K562 (cell line): ENCODE results near the gene NDUFS5. TPM values are rescaled to one million over a fixed set of nuclear protein-coding genes. Genes with fewer than 3 reads are reported as not detected.

Experiments
- ATAC-seq: fragments of 200-7000 bp; cut with Tn5 transposase; 3 replicates; pipeline ENCODE4 v1.9.1; 2020; ENCODE audit warnings: moderate library complexity
- BruUV-seq: library from RNA; stranded (reverse); fragments of 400-500 nt; replicated peaks from 2 replicates; lab custom pipeline; 2021; lab: Mats Ljungman, UMichigan
- CTCF ChIA-PET: fragments of 300-600 bp; formaldehyde crosslinking; extraction: SDS; loops from one replicate; lab custom pipeline; 2021; ENCODE audit warnings: low intra/inter-chr PET ratio; lab: Yijun Ruan, JAX
- POLR2A ChIA-PET: fragments of 300-600, 350-650 bp; sonication (Branson Sonifier 250); formaldehyde crosslinking; extraction: SDS; loops from one replicate; lab custom pipeline; 2021; ENCODE audit warnings: antibody characterized with exemption, inconsistent platforms; lab: Yijun Ruan, JAX
- DNase-seq, 4 experiments: peaks; one replicate each; pipeline versions ENCODE4 v3.0.0 to v3.0.0-alpha.2; 2011 to 2018; ENCODE audit warnings: low spot score in 3 of 4, mixed read lengths in 3 of 4; ENCODE audit errors: extremely low read depth in 1 of 4
- FAIRE-seq: peaks from 2 replicates; lab custom pipeline; 2011; peaks lifted over from hg19 to GRCh38; lab: Jason Lieb, UNC
- H2AFZ ChIP-seq: 2 replicates; pipeline ENCODE4 v1.6.0; 2011; ENCODE audit warnings: low read depth, low read length, control low read depth, inconsistent platforms
- H3K27ac ChIP-seq: fragments of 200-600 bp; 3 replicates; pipeline ENCODE4 v1.8.0; 2011; ENCODE audit warnings: low read depth, mild to moderate bottlenecking, control low read depth, inconsistent platforms, low read length, moderate library complexity, mixed read lengths; ENCODE audit errors: extremely low read depth
- H3K27me3 ChIP-seq, 2 experiments: fragments of 300-600 bp in 1 of 2; 2 replicates in 1 of 2; 3 replicates in 1 of 2; pipeline versions ENCODE4 v1.6.0 to v1.8.0; 2011; ENCODE audit warnings: inconsistent platforms in 2 of 2, low read length in 2 of 2, mild to moderate bottlenecking in 1 of 2, mixed read lengths in 1 of 2, moderate library complexity in 1 of 2; ENCODE audit not compliant: control insufficient read depth in 2 of 2, insufficient read depth in 2 of 2
- H3K36me3 ChIP-seq: fragments of 300-600 bp; 3 replicates; pipeline ENCODE4 v1.8.0; 2011; ENCODE audit warnings: mild to moderate bottlenecking, low read length, inconsistent platforms; ENCODE audit not compliant: control insufficient read depth, insufficient read depth
- H3K4me1 ChIP-seq, 2 experiments: fragments of 200-600 bp in 1 of 2; replicated peaks in 1 of 2; 2 replicates in 1 of 2; 3 replicates in 1 of 2; pipeline versions ENCODE4 v1.5.1 to v1.8.0; 2011; ENCODE audit warnings: inconsistent platforms in 2 of 2, low read length in 2 of 2, mild to moderate bottlenecking in 1 of 2, mixed read lengths in 1 of 2, moderate library complexity in 1 of 2; ENCODE audit not compliant: control insufficient read depth in 2 of 2, insufficient read depth in 2 of 2
- H3K4me2 ChIP-seq: 2 replicates; pipeline ENCODE4 v1.6.1; 2011; ENCODE audit warnings: low read length, control low read depth, inconsistent platforms, mixed read lengths; ENCODE audit not compliant: insufficient read depth
- H3K4me3 ChIP-seq: fragments of 200-600 bp; sonication (generic), shearing (Covaris generic); 2 replicates; pipeline ENCODE4 v1.5.1; 2016; ENCODE audit warnings: control low read depth, inconsistent platforms
- H3K79me2 ChIP-seq: fragments of 200-600 bp; 3 replicates; pipeline ENCODE4 v1.8.0; 2011; ENCODE audit warnings: low read length, inconsistent platforms; ENCODE audit not compliant: control insufficient read depth, insufficient read depth
- H3K9ac ChIP-seq, 2 experiments: 2 replicates each; pipeline versions ENCODE4 v1.6.0 to v1.6.1; 2011; ENCODE audit warnings: low read depth in 2 of 2, low read length in 2 of 2, control low read depth in 1 of 2, inconsistent platforms in 1 of 2, mild to moderate bottlenecking in 1 of 2, mixed read lengths in 1 of 2; ENCODE audit not compliant: insufficient read depth in 1 of 2
- H3K9me1 ChIP-seq: one replicate; pipeline ENCODE4 v1.6.0; 2011; ENCODE audit warnings: inconsistent platforms, mild to moderate bottlenecking, low read length, moderate library complexity; ENCODE audit not compliant: control insufficient read depth, insufficient read depth
- H3K9me3 ChIP-seq: replicated peaks from 2 replicates; pipeline ENCODE4 v1.5.1; 2011; ENCODE audit warnings: low read depth, low read length, inconsistent platforms; ENCODE audit not compliant: control insufficient read depth, insufficient read depth
- H4K20me1 ChIP-seq: replicated peaks from 2 replicates; pipeline ENCODE4 v1.6.1; 2011; ENCODE audit warnings: low read length, inconsistent platforms, mixed read lengths; ENCODE audit not compliant: control insufficient read depth, insufficient read depth
- CBX3 ChIP-seq, 2 experiments: IDR thresholded peaks; 1 replicate in 1 of 2; 2 replicates in 1 of 2; pipeline ENCODE4 v1.6.1; 2012; ENCODE audit warnings: inconsistent platforms in 2 of 2, low read length in 2 of 2, borderline replicate concordance in 1 of 2, control low read depth in 1 of 2
- CUX1 ChIP-seq: fragments of 200-800 bp; sonication (Bioruptor generic); IDR thresholded peaks from 2 replicates; pipeline ENCODE4 v1.6.1; 2016; ENCODE audit warnings: missing genetic modification characterization, missing compliant biosample characterization
- KDM1A ChIP-seq, 2 experiments: fragments of 450-650 bp; IDR thresholded peaks; 2 replicates each; pipeline ENCODE4 v1.6.1; 2016; ENCODE audit warnings: mild to moderate bottlenecking in 2 of 2
- KLF6 ChIP-seq: fragments of 250-450 bp; sonication (Bioruptor Pico); IDR thresholded peaks from 2 replicates; pipeline ENCODE4 v1.4.0; 2020; ENCODE audit warnings: mild to moderate bottlenecking, moderate library complexity, borderline replicate concordance
- NUFIP1 ChIP-seq: fragments of 450-650 bp; IDR thresholded peaks from 2 replicates; pipeline ENCODE4 v1.6.1; 2018; ENCODE audit not compliant: partially characterized antibody
- POLR2H ChIP-seq: IDR thresholded peaks from 2 replicates; pipeline ENCODE4 v1.6.1; 2016; ENCODE audit warnings: missing genetic modification characterization, low read depth, mild to moderate bottlenecking, control low read depth, missing compliant biosample characterization, moderate library complexity
- SMARCA4 ChIP-seq: fragments of 450-650 bp; IDR thresholded peaks from 2 replicates; pipeline ENCODE4 v1.6.1; 2016
- SPI1 ChIP-seq: IDR thresholded peaks from 2 replicates; pipeline ENCODE4 v1.6.1; 2011; ENCODE audit warnings: low read depth, low read length, control low read depth, borderline replicate concordance
- TFAM ChIP-seq: fragments of 250-450 bp; sonication (Bioruptor Pico); conservative IDR thresholded peaks from 2 replicates; pipeline ENCODE4 v1.5.0; 2021; ENCODE audit warnings: mild to moderate bottlenecking, moderate library complexity
- WGBS: fragments of 100-300 bp; shearing (Covaris generic); methylation state at CpG from one replicate; pipeline ENCODE4 v1.1.6; 2016; ENCODE audit warnings: low coverage, mixed read lengths; ENCODE audit not compliant: insufficient coverage; ENCODE audit errors: missing lambda C conversion rate; 5-methylcytosine and 5-hydroxymethylcytosine counted together
- in situ Hi-C: fragments of 300-500 bp; cut with MboI; formaldehyde crosslinking; loops from 4 replicates; pipeline ENCODE4 v1.15.0; 2018; ENCODE audit warnings: inconsistent platforms, mixed read lengths
- intact Hi-C: fragments of 100-400 bp; cut with micrococcal nuclease; formaldehyde crosslinking; loops from 2 replicates; pipeline ENCODE4 v1.14.2; 2022
- polyA plus RNA-seq, 8 experiments: library from polyadenylated mRNA; depleted of rRNA in 4 of 8; stranded (reverse) in 5 of 8; unstranded in 3 of 8; fragments of >200 nt; fragmentation: Nextera tagmentation in 2 of 8; fragmentation: Illumina TruSeq in 1 of 8; extraction: Ambion mirVana in 2 of 8; extraction: Trizol in 1 of 8; gene quantifications; 2 replicates each; pipeline versions ENCODE4 v1.2.1 to v1.2.3, GENCODE V29; 2011 to 2014; ENCODE audit warnings: inconsistent platforms in 1 of 8, missing spikeins in 1 of 8
- total RNA-seq, 7 experiments: library from RNA; depleted of rRNA in 6 of 7; stranded (reverse); fragments of >200 nt in 6 of 7; fragmentation: Illumina TruSeq in 2 of 7; extraction: Trizol in 2 of 7; gene quantifications; 2 replicates each; pipeline versions ENCODE4 v1.2.1 to v1.2.3, GENCODE V29; 2011 to 2021; ENCODE audit warnings: low replicate concordance in 1 of 7
- TF ChIP-seq, protein P1 (sequence below): fragments of 250-450 bp; sonication (Bioruptor Pico); IDR thresholded peaks from 2 replicates; pipeline ENCODE4 v1.8.0; 2022; ENCODE audit warnings: moderate library complexity, mild to moderate bottlenecking, inconsistent platforms
- TF ChIP-seq, protein P2 (sequence below): fragments of 450-650 bp; formaldehyde crosslinking; IDR thresholded peaks from 2 replicates; pipeline ENCODE4 v1.4.0; 2020; ENCODE audit warnings: mild to moderate bottlenecking, moderate library complexity

Gene NDUFS5
- total and polyA plus RNA-seq, 9 of the 15 experiments (the other 6 are each of a cell fraction or from before 2014, with no cell fraction given) = 499 to 2,737 (median 1,281) TPM

- BruUV-seq = no TSS peak
- Histone ChIP-seq H3K27ac (peak overlapping the region; percentile 78), H3K4me2 (peak overlapping the region; percentile 82), H4K20me1 (peaks cover 13% of the 10 kb centered on the region), H3K27me3 (no peaks in the 10 kb centered on the region), H3K36me3 (peaks cover 25% of the 10 kb centered on the region), H3K9ac (peak overlapping the region in 1 of 2 experiments; percentile 68; a peak in 2 of 4 replicates), H2AFZ (peak overlapping the region; percentile 81), H3K4me3 (0 out of 2 replicates have a peak overlapping the region, but pooled peaks have one; percentile 99), H3K4me1 (peaks cover 0 to 17% of the 10 kb centered on the region in 2 experiments; a peak in 3 of 5 replicates), H3K79me2 (peaks cover 42% of the 10 kb centered on the region), H3K9me1 (peaks cover 3% of the 10 kb centered on the region), H3K9me3 (no peaks in the 10 kb centered on the region)
- POLR2A ChIA-PET = interaction anchor here (1.0 kb wide), 2 partner anchors 9 to 40 kb away, joined by 3 to 6 read pairs; no protein-coding TSS in a partner anchor
- CTCF ChIA-PET = no interaction called here
- WGBS = 45% methylated on average over 2 of the region's 2 CpGs
- no peak for DNase-seq
- intact Hi-C loops = loop anchor here (1.0 kb wide), 1 partner anchor 102 kb away; no protein-coding TSS in a partner anchor
- in situ Hi-C loops = no loop called here
- ATAC-seq = no peak
- FAIRE-seq = no peak
- TF ChIP-seq NUFIP1 (no peak), CUX1 (CRISPR knock-in tag) (no peak), CBX3 (IDR thresholded peaks at IDR 0.05; ENCODE audit: borderline replicate concordance in 1 of 2, low read length in 2 of 2) (no peak), SMARCA4 (0 out of 2 replicates have a peak, but pooled peaks have one; percentile 8), KLF6 (CRISPR knock-in tag) (0 out of 2 replicates have a peak, but pooled peaks have one; percentile 14), TFAM (CRISPR knock-in tag) (no peak), SPI1 (no peak), POLR2H (tag) (no peak), KDM1A (IDR thresholded peaks at IDR 0.05) (no peak)
- TF ChIP-seq, protein P1, sequence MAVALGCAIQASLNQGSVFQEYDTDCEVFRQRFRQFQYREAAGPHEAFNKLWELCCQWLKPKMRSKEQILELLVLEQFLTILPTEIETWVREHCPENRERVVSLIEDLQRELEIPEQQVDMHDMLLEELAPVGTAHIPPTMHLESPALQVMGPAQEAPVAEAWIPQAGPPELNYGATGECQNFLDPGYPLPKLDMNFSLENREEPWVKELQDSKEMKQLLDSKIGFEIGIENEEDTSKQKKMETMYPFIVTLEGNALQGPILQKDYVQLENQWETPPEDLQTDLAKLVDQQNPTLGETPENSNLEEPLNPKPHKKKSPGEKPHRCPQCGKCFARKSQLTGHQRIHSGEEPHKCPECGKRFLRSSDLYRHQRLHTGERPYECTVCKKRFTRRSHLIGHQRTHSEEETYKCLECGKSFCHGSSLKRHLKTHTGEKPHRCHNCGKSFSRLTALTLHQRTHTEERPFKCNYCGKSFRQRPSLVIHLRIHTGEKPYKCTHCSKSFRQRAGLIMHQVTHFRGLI (CRISPR knock-in tag) = 0 out of 2 replicates have a peak, but pooled peaks have one; percentile 11
- TF ChIP-seq, protein P2, sequence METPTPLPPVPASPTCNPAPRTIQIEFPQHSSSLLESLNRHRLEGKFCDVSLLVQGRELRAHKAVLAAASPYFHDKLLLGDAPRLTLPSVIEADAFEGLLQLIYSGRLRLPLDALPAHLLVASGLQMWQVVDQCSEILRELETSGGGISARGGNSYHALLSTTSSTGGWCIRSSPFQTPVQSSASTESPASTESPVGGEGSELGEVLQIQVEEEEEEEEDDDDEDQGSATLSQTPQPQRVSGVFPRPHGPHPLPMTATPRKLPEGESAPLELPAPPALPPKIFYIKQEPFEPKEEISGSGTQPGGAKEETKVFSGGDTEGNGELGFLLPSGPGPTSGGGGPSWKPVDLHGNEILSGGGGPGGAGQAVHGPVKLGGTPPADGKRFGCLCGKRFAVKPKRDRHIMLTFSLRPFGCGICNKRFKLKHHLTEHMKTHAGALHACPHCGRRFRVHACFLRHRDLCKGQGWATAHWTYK (CRISPR knock-in tag) = no peak
These were observed 36.2 kb upstream of the NDUFS5 start for GRCh38 chr1:38989979-38990378.
